Esophagus muscularis mucosa (tissue), 4 donors: ENCODE data around the gene PLAAT5. TPM values are rescaled to one million over a fixed set of nuclear protein-coding genes. Genes with fewer than 3 reads are reported as not detected.

Source experiments
- DNase-seq: peaks from one replicate; pipeline ENCODE4 v3.0.0-alpha.2; 2017; ENCODE audit errors: extremely low spot score
- H3K27ac ChIP-seq, 4 donors: fragments of 200-600 bp; sonication (generic); replicated peaks in 1 of 4; 1 replicate in 3 of 4; 2 replicates in 1 of 4; pipeline ENCODE4 v1.5.1; 2016 to 2019; ENCODE audit warnings: mild to moderate bottlenecking in 1 of 4
- H3K27me3 ChIP-seq, 4 donors: fragments of 200-600 bp; sonication (generic); one replicate each; pipeline versions ENCODE4 v1.5.1 to v1.6.0; 2016 to 2019
- H3K36me3 ChIP-seq, 4 donors: fragments of 200-600 bp; sonication (generic); one replicate each; pipeline ENCODE4 v1.5.1; 2016 to 2019
- H3K4me1 ChIP-seq, 4 donors: fragments of 200-600 bp; sonication (generic); one replicate each; pipeline ENCODE4 v1.5.1; 2016 to 2019
- H3K4me3 ChIP-seq, 4 donors: fragments of 200-600 bp; sonication (generic); 1 replicate in 2 of 4; 2 replicates in 2 of 4; pipeline ENCODE4 v1.5.1; 2016 to 2019; ENCODE audit warnings: mild to moderate bottlenecking in 4 of 4, moderate library complexity in 1 of 4
- H3K9me3 ChIP-seq, 4 donors: fragments of 200-600 bp; sonication (generic); 1 replicate in 3 of 4; 2 replicates in 1 of 4; pipeline ENCODE4 v1.5.1; 2016 to 2019
- CTCF ChIP-seq, 3 experiments: fragments of 200-600 bp in 2 of 3; fragments of 450-650 bp in 1 of 3; sonication (generic) in 2 of 3; IDR thresholded peaks; one replicate each; pipeline ENCODE4 v1.5.1; 2017 to 2019; ENCODE audit warnings: antibody characterized with exemption in 3 of 3, mild to moderate bottlenecking in 2 of 3, moderate library complexity in 1 of 3
- EP300 ChIP-seq: sonication (generic); formaldehyde crosslinking; IDR thresholded peaks from one replicate; pipeline ENCODE4 v1.6.1; 2017; ENCODE audit warnings: antibody characterized with exemption
- POLR2A ChIP-seq: fragments of 450-650 bp; IDR thresholded peaks from one replicate; pipeline ENCODE4 v1.6.1; 2017; ENCODE audit warnings: antibody characterized with exemption, moderate library complexity, mild to moderate bottlenecking, low read depth
- POLR2AphosphoS5 ChIP-seq, 2 donors: sonication (generic); formaldehyde crosslinking; IDR thresholded peaks; one replicate each; pipeline ENCODE4 v1.6.1; 2017; ENCODE audit warnings: antibody characterized with exemption in 2 of 2
- WGBS: methylation state at CpG from one replicate; pipeline ENCODE4 v1.1.5; 2018; 5-methylcytosine and 5-hydroxymethylcytosine counted together
- intact Hi-C: fragments of 100-400 bp; cut with DNase I; formaldehyde crosslinking; loops from one replicate; pipeline ENCODE4 v1.15.1; 2023
- total RNA-seq, 4 donors: library from RNA; depleted of rRNA; stranded (reverse); fragments of >200 nt; gene quantifications; one replicate each; pipeline versions ENCODE4 v1.1.0 to v1.2.1, GENCODE V29; 2016

PLAAT5 gene
- total RNA-seq, 4 donors from 2014 or later, result 2.7 to 4.6 (median 3.6) TPM

DNA sequence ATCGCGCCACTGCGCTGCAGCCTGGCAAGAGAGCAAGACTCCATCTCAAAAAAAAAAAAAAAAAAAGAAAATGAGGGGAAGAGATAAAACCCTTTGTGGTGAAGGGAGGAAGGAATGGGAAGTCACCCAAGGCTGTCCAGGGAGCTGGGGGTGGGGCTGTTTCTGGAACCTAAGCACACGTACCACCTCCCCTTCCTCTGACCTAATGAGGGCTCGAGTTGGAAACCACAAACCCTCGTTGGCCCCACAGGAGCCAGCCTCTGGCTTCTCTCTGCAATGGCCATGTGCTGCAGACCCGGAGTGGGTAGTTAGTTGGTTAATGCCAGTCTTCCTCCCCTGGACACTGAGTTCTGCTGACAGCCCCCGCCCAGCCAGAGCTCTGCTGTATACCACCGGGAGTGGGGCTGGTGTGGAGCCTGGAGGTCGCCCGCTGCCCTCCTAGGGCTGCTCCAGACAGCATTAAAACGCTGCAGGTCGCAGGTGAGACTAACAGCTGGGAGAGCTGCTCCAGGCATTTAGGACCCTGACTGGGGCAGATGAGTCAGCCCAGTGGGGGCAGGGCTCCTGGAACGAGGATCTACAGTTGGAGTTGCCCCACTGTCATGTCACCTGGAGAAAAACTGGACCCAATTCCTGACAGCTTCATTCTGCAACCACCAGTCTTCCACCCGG is 15.0 kb upstream of the PLAAT5 start, which contains the start of gene LGALS12:
TSS of gene LGALS12 (plus strand) at position 228 of the 672 bp plus-strand sequence. CDS start at position 603, 375 bp downstream.
- no peak within 1 kb of the TSS for H3K4me3 ChIP-seq
- intact Hi-C loops, result no loop called here
- TF ChIP-seq EP300 (no peak), CTCF (IDR thresholded peaks at IDR 0.05) (no peak), POLR2A (no peak), POLR2AphosphoS5 (IDR thresholded peaks at IDR 0.05) (no peak)
- 63% methylated on average over 13 of the region's 15 CpGs for WGBS
- no peaks in the 10 kb centered on the region for H3K9me3 ChIP-seq
- DNase-seq, result no peak
- no peaks in the 10 kb centered on the region for H3K36me3 ChIP-seq
- H3K4me1 ChIP-seq, result peaks cover 16 to 31% (median 17%) of the 10 kb centered on the region in 4 donors
- H3K27ac ChIP-seq, result no peak within 1 kb of the TSS
- H3K27me3 ChIP-seq, result no peaks in the 10 kb centered on the region

DNA sequence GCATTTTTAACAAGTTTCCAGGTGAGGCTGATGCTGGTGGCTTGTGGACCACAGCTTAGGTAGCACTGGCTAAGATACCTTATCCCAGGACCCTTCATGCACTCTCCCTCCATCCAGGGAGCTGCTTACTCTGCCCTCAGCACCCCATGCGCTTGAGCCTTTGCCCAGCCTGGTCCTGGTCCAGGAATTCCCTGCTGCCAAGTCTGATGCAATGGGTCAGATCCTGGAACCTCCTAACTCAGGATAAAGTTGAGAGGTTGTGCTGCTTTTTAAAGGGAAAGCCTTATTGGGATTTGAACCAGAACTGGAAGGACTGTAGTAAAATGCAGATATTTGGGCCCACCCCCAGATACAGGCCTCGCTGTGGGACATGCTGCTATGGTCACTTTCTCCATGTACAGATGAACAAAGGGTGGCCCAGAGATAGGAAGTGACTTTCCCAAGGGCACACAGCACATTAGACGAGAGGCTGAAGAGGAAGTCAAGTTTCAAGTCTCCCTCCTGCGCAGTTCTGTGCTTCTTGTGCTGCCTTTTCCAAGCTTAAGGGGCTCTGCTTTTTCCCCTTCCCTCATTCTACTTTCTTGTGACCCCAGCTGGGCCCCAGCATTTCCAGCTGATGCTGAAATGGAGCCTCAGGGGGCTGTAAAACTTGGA is 14.1 kb upstream of the PLAAT5 start:
- no peak overlapping the region for H3K27ac ChIP-seq
- WGBS, result 52% methylated on average over 4 of the region's 4 CpGs

DNA sequence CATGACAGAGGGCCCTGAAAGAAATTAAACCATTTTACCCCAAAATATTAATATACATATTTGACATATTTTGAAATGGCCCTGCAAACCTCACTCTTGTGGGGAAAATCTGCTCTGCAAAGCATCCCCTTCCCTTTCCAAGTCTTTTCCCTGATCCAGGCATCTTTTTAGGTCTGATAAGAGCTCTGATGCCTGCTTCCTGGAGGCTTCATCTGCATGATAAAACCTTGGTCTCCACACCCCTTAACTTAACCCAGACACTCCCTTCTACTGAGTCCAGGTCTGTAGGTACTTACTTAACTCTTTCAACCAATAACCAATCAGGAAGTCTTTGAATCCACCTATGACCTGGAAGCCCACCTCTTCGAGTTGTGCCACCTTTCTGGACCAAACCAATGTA is 13.1 kb upstream of the PLAAT5 start:
- H3K4me3 ChIP-seq, result no peak overlapping the region
- TF ChIP-seq POLR2A, result no peak
- no peak for TF ChIP-seq CTCF (IDR thresholded peaks at IDR 0.05)
- no peak for TF ChIP-seq EP300
- no peak for TF ChIP-seq POLR2AphosphoS5 (IDR thresholded peaks at IDR 0.05)
- WGBS, result 100% methylated on average over 1 of the region's 1 CpG
- no peaks in the 10 kb centered on the region for H3K27me3 ChIP-seq
- no peak for DNase-seq
- H3K9me3 ChIP-seq, result peaks cover 0 to 12% (median 9%) of the 10 kb centered on the region in 4 donors
- H3K27ac ChIP-seq, result no peak overlapping the region
- intact Hi-C loops, result no loop called here
- H3K36me3 ChIP-seq, result no peaks in the 10 kb centered on the region
- peaks cover 6 to 20% (median 8%) of the 10 kb centered on the region in 4 donors for H3K4me1 ChIP-seq

More for the DNA sequence above, 14.1 kb upstream of the PLAAT5 start:
- peaks cover 0 to 4% (median 4%) of the 10 kb centered on the region in 4 donors for H3K9me3 ChIP-seq
- peaks cover 7 to 22% (median 9%) of the 10 kb centered on the region in 4 donors for H3K4me1 ChIP-seq
- H3K27me3 ChIP-seq, result no peaks in the 10 kb centered on the region
- no peaks in the 10 kb centered on the region for H3K36me3 ChIP-seq
- DNase-seq, result no peak
- no peak for TF ChIP-seq CTCF (IDR thresholded peaks at IDR 0.05)
- TF ChIP-seq POLR2AphosphoS5 (IDR thresholded peaks at IDR 0.05), result no peak
- no peak for TF ChIP-seq EP300
- no peak for TF ChIP-seq POLR2A
- intact Hi-C loops, result no loop called here
- H3K4me3 ChIP-seq, result no peak overlapping the region

- Histone ChIP-seq H3K4me3 (no peak overlapping the region), H3K27ac (no peak overlapping the region), H3K4me1 (peaks cover 6 to 20% (median 8%) of the 10 kb centered on the region in 4 donors), H3K36me3 (no peaks in the 10 kb centered on the region), H3K9me3 (peaks cover 0 to 12% (median 9%) of the 10 kb centered on the region in 4 donors), H3K27me3 (no peaks in the 10 kb centered on the region)
- WGBS, result 77% methylated on average over 6 of the region's 6 CpGs
- DNase-seq, result no peak
- TF ChIP-seq POLR2AphosphoS5 (IDR thresholded peaks at IDR 0.05) (no peak), POLR2A (no peak), EP300 (no peak), CTCF (IDR thresholded peaks at IDR 0.05) (no peak)
- intact Hi-C loops, result no loop called here
Measured at GRCh38 chr11:63503492-63503891, 12.5 kb upstream of the PLAAT5 start.
